Stimulated activated CD8-positive, alpha-beta memory T cell treated with anti-CD3 and anti-CD28 coated beads, Interleukin-2, amount 100 ng/mL, for 48 hours (primary cell): Measurements from ENCODE around the gene ARID5B.
"Not testable (repeated sequence)": the region's sequence is repeated elsewhere in the genome, so short reads cannot be mapped to it uniquely, and the experiment has no call there.

Experiments
- DNase-seq, 2 donors: peaks; one replicate each; pipeline ENCODE4 v3.0.0-alpha.2; 2020; ENCODE audit warnings: low read depth in 2 of 2

ARID5B gene

GRCh38 chr10:61965703-61966395, 64.3 kb downstream of the ARID5B start:
- no peak for DNase-seq

DNA sequence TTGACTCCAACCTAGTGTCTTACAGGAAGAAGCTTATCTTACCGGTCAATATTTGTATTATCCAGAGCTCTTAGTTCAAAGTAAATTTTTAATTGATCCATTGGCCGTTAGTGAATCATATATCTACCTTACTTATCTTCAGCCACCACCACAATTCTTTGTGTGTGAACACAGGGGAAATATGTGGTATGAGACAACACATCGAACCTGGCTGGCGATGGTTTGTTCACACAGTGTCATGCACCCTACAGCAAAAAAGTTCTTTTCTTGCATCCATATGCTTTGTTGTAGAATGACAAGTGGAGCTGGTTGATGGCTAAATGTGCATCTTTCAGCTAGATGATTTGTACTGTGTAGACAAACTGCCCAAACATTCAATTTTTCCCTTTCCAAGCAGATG, 65.8 kb downstream of the ARID5B start:
- DNase-seq: no peak

- no peak for DNase-seq
These were observed 68.9 kb downstream of the ARID5B start for GRCh38 chr10:61970182-61971002.

DNA sequence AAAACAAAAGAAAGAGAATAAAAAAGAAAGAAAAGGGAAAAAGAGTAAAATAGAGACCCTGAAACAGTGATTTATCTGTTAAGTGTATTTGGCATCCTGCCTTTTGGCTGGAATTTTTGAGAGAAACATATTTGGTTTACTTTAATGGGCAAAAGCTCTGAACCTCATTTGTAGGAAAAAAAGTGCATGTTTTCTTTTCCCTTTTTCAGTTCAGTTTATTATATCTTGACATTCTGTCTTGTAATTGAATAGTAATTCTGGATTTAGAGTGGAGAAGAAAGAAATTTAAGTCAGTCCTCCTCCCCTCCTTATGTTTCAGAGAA, 69.5 kb downstream of the ARID5B start:
- DNase-seq: no peak

- no peak for DNase-seq
These were observed 71.7 kb downstream of the ARID5B start for GRCh38 chr10:61973169-61973568.

GRCh38 chr10:61973906-61974305, 72.4 kb downstream of the ARID5B start:
- DNase-seq: no peak

GRCh38 chr10:61974601-61975390, 73.3 kb downstream of the ARID5B start:
- no peak for DNase-seq

DNA sequence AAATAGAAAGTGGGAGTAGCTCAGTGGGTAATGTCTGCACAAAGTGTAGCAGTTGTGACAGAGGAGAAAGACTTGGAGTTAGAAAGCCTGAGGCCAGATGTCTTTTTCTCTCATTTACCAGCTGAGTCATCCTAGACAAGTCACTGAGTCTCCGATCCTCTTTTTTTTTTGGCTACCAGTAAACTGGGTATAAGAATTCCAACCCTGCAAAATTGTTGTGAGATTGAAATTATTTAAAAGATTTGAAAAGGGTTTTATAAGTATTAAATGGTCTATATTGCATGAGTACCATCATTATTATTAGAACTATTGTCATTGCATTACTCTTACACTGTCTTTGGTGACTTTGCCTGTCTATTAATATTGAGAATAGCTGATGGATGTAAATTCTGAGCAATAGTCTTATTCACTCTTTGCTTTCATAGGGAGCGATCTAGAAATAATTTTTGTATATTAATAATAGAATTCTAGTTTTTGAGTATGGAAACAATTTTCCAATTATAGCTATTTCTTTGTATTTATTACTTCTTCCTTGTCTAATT, 74.0 kb downstream of the ARID5B start:
- DNase-seq: no peak

DNA sequence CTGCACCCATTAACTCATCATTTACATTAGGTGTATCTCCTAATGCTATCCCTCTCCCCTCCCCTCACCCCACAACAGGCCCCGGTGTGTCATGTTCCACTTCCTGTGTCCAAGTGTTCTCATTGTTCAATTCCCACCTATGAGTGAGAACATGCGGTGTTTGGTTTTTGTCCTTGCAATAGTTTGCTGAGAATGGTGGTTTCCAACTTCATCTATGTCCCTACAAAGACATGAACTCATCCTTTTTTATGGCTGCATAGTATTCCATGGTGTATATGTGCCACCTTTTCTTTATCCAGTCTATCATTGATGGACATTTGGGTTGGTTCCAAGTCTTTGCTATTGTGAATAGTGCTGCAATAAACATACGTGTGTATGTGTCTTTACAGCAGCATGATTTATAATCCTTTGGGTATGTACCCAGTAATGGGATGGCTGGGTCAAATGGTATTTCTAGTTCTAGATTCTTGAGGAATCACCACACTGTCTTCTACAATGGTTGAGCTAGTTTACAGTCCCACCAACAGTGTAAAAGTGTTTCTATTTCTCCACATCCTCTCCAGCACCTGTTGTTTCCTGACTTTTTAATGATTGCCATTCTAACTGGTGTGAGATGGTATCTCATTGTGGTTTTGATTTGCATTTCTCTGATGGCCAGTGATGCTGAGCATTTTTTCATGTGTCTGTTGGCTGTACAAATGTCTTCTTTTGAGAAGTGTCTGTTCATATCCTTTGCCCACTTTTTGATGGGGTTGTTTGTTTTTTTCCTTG, 75.6 kb downstream of the ARID5B start:
- DNase-seq: not testable (repeated sequence)

DNA sequence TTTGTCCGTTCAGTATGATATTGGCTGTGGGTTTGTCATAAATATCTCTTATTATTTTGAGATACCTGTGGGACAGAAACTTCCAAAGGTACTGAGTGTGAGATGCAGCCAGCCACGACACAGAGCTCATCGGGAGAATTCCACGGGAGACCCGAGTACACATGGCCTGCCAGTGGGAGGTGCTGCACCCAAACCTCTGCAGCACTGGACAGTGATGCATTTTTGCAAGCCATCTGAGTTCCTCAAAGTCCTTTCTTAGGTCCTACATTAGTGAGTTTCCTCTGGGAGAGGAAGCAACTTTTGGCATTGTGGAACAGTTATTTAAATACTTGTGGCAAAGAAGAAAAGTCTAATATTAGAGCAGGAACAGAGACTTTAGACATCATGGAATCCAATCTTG, 77.5 kb downstream of the ARID5B start:
- no peak for DNase-seq

GRCh38 chr10:61981460-61981859, 80.0 kb downstream of the ARID5B start:
- DNase-seq: no peak

DNA sequence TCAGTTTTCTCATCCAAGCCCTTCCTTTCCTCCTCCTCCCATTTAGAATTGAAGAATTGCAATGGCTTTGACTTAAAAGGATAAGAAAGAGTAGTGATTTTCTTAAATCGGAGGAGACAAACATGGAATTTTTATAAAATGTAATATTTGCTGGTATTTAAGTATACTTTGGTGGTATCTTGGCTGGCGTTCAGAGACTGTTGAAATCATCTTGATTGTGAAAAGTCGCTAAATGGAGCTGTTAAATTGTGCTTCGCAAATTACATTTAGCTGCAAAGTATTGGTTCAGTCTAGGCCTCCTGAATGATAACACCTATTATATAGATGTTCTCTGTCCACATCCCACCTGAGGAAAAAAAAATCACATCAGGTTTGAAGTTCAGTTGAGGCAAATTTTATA, 81.8 kb downstream of the ARID5B start:
- DNase-seq: no peak

DNA sequence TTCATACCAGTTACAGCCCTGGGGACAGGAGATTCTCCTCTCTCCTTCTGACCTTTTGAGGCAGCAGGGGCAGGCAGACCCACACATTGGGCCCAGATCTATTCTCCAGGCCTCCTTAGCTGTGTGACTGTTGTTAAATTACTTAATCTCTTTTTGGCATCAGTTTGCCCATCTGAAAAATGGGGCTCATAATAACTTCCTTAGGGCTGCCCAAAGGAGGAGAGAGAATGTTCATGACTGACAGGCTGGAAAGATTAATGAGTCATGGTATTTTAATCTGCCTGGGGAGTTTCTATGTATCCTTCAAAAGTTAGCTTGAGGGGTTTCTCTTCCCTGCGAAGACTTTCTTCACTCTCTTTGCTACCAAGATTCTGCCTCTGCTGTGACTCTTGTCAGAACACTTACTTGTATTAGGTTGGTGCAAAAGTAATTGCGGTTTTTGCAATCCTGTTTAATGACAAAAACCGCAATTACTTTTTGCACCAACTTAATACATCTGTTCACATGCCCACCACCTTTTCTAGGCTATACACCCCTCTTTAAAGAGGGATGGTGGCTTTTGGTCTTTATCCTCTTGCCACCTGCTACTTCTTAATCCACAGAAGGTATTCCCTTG, 83.4 kb downstream of the ARID5B start:
- no peak for DNase-seq

- no peak for DNase-seq
These were observed 84.2 kb downstream of the ARID5B start for GRCh38 chr10:61985715-61986114.

- no peak for DNase-seq
These were observed 84.9 kb downstream of the ARID5B start for GRCh38 chr10:61986382-61986781.

DNA sequence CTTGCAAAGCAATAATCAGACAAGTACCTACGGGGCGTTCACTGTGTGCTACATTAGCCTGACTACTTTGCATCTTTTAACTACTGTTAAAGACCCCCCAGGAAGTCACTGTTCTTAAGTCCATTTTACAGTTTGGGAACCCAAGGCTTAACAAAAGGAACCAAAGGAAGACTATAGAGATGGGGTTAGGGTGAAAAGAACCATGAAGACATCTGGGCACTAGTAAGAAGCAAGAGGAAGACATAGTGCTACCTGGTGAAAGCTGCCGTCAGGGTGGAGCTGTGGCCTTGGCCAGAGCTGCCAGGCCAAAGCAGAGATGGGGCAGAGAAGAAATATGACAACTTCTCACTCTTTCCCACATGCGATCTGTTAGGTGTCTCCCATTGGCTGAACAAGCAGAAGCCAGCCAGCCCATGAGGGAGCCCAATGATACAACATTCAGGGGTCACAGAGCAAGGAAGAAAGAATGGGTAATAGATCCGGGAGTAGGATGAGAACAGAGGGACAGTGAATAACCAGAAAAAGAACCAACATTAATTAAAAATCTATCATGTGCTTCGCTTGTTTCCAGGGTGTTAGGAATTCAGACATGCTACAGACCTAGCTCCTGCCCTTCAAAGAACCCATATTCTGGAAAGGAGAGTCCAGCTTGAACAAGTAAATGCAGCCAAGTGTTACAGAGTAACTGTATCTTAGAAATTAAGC, 85.4 kb downstream of the ARID5B start:
- no peak for DNase-seq

- DNase-seq: no peak
These were observed 86.0 kb downstream of the ARID5B start for GRCh38 chr10:61987537-61987936.

- no peak for DNase-seq
These were observed 86.5 kb downstream of the ARID5B start for GRCh38 chr10:61987951-61988379.

DNA sequence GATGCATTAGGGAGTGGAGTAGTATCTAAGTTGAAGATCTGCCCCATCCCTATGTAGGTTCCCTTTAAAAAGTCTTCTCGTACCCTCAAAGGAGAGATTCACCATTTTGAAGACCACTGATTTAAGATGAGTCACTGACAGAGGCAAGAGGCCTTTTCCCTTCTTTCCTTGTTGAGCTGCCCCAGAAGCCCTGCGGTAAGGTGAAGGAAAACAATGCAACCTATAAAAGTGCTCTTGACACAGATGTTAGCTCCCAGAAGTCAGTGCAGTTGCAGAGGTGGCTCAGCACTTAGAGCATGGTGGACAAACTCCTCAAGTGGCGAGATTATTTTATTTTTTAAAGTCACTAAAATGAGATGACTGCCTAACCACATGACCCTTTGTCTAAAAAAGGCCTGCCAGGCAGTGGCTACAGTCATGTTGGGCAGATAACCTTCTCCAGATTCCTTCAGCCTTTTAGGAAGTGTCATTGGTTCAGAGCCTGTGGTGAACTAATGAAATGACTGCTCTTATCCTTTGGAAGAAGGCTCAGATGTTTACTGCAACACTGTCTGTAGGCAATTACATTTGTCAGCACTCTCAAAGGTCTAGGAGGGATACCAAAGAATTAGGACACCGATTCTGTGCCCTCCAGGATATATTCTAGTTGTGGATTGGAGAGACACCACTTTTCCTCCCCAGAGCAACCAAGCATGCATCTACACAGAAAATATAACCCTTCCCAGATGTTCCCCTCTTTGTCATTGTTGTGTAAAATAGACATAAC, 88.7 kb downstream of the ARID5B start:
- no peak for DNase-seq

DNA sequence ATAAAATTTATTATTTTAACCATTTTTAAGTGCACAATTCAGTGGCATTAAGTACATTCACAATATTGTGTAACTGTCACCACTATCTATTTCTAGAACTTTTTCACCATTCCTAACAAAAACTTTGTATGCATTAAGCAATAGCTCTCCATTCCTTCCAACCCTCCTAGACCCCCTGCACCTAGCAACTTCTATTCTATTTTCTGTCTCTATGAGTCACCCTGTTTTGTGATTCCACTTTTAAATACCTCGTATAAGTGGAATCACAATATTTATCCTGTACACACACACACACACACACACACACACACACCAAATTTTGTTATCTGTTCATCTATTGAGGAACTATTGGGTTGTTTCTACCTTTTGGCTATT, 89.2 kb downstream of the ARID5B start:
- DNase-seq: no peak
